GM19351 (cell line): Measurements from ENCODE around the gene EPS8L2.

Experiments
- ATAC-seq: cut with Tn5 transposase; IDR thresholded peaks from one replicate; pipeline ENCODE4 v1.9.1; 2021; ENCODE audit warnings: mild to moderate bottlenecking, moderate library complexity; ENCODE audit not compliant: unreplicated experiment

Gene EPS8L2

GRCh38 chr11:705646-706438 lies at the start of gene EPS8L2:
Gene EPS8L2, plus strand, starts transcription at chr11:706231. Its CDS starts 3,177 bp downstream, at chr11:709408.
- no peak for ATAC-seq

GRCh38 chr11:656426-656825 lies 49.6 kb upstream of the EPS8L2 start:
- no peak for ATAC-seq

- ATAC-seq = no peak
Observed at GRCh38 chr11:656866-657265, 49.2 kb upstream of the EPS8L2 start.

GRCh38 chr11:657691-658126 lies 48.3 kb upstream of the EPS8L2 start:
- ATAC-seq = no peak

GRCh38 chr11:659532-660085 lies 46.4 kb upstream of the EPS8L2 start:
- ATAC-seq = no peak

- ATAC-seq = no peak
Observed at GRCh38 chr11:660281-660680, 45.8 kb upstream of the EPS8L2 start.

- no peak for ATAC-seq
Observed at GRCh38 chr11:660681-661444, 45.2 kb upstream of the EPS8L2 start.

- ATAC-seq = no peak
Observed at GRCh38 chr11:662689-663274, 43.2 kb upstream of the EPS8L2 start.

GRCh38 chr11:665062-665703 lies 40.8 kb upstream of the EPS8L2 start:
- ATAC-seq = no peak

GRCh38 chr11:665704-666281 lies 40.2 kb upstream of the EPS8L2 start:
- no peak for ATAC-seq

GRCh38 chr11:673866-674265 lies 32.2 kb upstream of the EPS8L2 start:
- ATAC-seq = no peak

- no peak for ATAC-seq
Observed at GRCh38 chr11:674406-674805, 31.6 kb upstream of the EPS8L2 start.

GRCh38 chr11:678297-678696 lies 27.7 kb upstream of the EPS8L2 start:
- no peak for ATAC-seq

- no peak for ATAC-seq
Observed at GRCh38 chr11:679271-680207, 26.5 kb upstream of the EPS8L2 start.

GRCh38 chr11:680476-680875 lies 25.6 kb upstream of the EPS8L2 start:
- no peak for ATAC-seq

- no peak for ATAC-seq
Observed at GRCh38 chr11:680970-681369, 25.1 kb upstream of the EPS8L2 start.

GRCh38 chr11:686451-687243 lies 19.4 kb upstream of the EPS8L2 start:
- no peak for ATAC-seq

- ATAC-seq = no peak
Observed at GRCh38 chr11:687751-688150, 18.3 kb upstream of the EPS8L2 start.

- no peak for ATAC-seq
Observed at GRCh38 chr11:688681-689080, 17.4 kb upstream of the EPS8L2 start.
